Heart right ventricle (tissue), 16 donors: Measurements from ENCODE around the gene PIK3R6. TPM values are rescaled to one million over a fixed set of nuclear protein-coding genes. Genes with fewer than 3 reads are reported as not detected.

ENCODE experiments used
- ATAC-seq, 8 donors: fragments of 200-7000 bp; cut with Tn5 transposase; one replicate each; pipeline ENCODE4 v1.9.1; 2020; ENCODE audit warnings: mild to moderate bottlenecking in 8 of 8, moderate library complexity in 8 of 8, moderate number of reproducible peaks in 1 of 8
- DNase-seq, 2 donors: peaks; one replicate each; pipeline ENCODE4 v3.0.0-alpha.2; 2020
- H3K27ac ChIP-seq, 10 donors: fragments of 200-600 bp; sonication (generic) in 2 of 10; one replicate each; pipeline versions ENCODE4 v1.5.0 to v1.8.0; 2020 to 2022; ENCODE audit warnings: mild to moderate bottlenecking in 3 of 10
- H3K27me3 ChIP-seq, 7 donors: fragments of 200-600 bp; one replicate each; pipeline ENCODE4 v1.8.0; 2021 to 2022; ENCODE audit warnings: mild to moderate bottlenecking in 2 of 7
- H3K36me3 ChIP-seq, 9 donors: fragments of 200-600 bp; sonication (generic) in 1 of 9; one replicate each; pipeline versions ENCODE4 v1.5.0 to v1.8.0; 2020 to 2022; ENCODE audit warnings: mild to moderate bottlenecking in 2 of 9
- H3K4me1 ChIP-seq, 9 donors: fragments of 200-600 bp; sonication (generic) in 1 of 9; one replicate each; pipeline versions ENCODE4 v1.5.0 to v1.8.0; 2020 to 2022; ENCODE audit warnings: mild to moderate bottlenecking in 4 of 9
- H3K4me3 ChIP-seq, 10 donors: fragments of 200-600 bp; sonication (generic) in 2 of 10; one replicate each; pipeline versions ENCODE4 v1.5.0 to v1.8.0; 2020 to 2022; ENCODE audit warnings: mild to moderate bottlenecking in 7 of 10, moderate library complexity in 2 of 10
- H3K9me3 ChIP-seq, 11 donors: fragments of 200-600 bp in 10 of 11; sonication (generic) in 2 of 11; one replicate each; pipeline versions ENCODE4 v1.5.0 to v1.8.0; 2013 to 2022; ENCODE audit warnings: mild to moderate bottlenecking in 2 of 11, control low read depth in 1 of 11, moderate library complexity in 1 of 11
- CTCF ChIP-seq, 9 donors: fragments of 200-600 bp; sonication (generic) in 2 of 9; IDR thresholded peaks; one replicate each; pipeline versions ENCODE4 v1.5.0 to v1.8.0; 2021 to 2022; ENCODE audit warnings: antibody characterized with exemption in 9 of 9, mild to moderate bottlenecking in 5 of 9, moderate library complexity in 1 of 9
- WGBS, 2 donors: extraction: QIAGEN DNeasy Blood & Tissue Kit; methylation state at CpG; one replicate each; pipeline ENCODE4 v1.1.7; 2013; ENCODE audit warnings: inconsistent platforms in 1 of 2; 5-methylcytosine and 5-hydroxymethylcytosine counted together
- intact Hi-C, 10 donors: fragments of 100-400 bp; cut with DNase I; formaldehyde crosslinking; loops; one replicate each; pipeline versions ENCODE4 v1.11.1 to v1.14.2; 2022
- polyA plus RNA-seq, 2 donors: library from polyadenylated mRNA; stranded (reverse); fragments of 200-250 nt; gene quantifications; one replicate each; pipeline ENCODE4 v1.2.3, GENCODE V29; 2013
- total RNA-seq, 10 donors: library from RNA; stranded (reverse); fragmentation: NEBNext Ultra II Directional in 3 of 10; extraction: Animal tissue kit (Norgen Biotek cat#: 25700) in 3 of 10; gene quantifications; one replicate each; pipeline versions ENCODE4 v1.2.1 to v1.2.4, GENCODE V29; 2021 to 2023
- donor health status: Arrhythmogenic right ventricular cardiomyopathy.
- donor health status: ischemic (EF 13 %, LVEDD 7.1; RV severe dilation, severe dysfunction).
- donor health status: healthy with polysubstance abuse.
- donor health status: DM: no; HTN: yes; CAD: no.
- donor health status: DM: no; HTN: no; CAD: no.
- donor health status: ischemic (EF 25% LVEDD 6.9; RV normal size, moderate dysfunction).
- donor health status: ischemic (EF 25% LVEDD 5.7; RV mildly dilated, moderate dysfunction).
- donor health status: healthy.
- donor health status: DM: yes; HTN: yes; CAD: no.
- donor health status: Ischemic cardiomyopathy.
- donor health status: ischemic (EF 35%, LVEDD 5.7; RV mildly dilated, moderate dysfunction).
- donor health status: nonischemic (EF 11% LVEDD 7.7; RV severe dilation, severe dysfunction).
- donor health status: DM: yes; HTN: yes; CAD: no.
- donor health status: PGD.
- donor health status: ischemic (EF 29% LVEDD 5.4; RV normal size, mild dysfunction).
- donor health status: nonischemic (EF 23%, LVEDD 6.1; RV moderate dilation, normal function).

Gene PIK3R6
- total and polyA plus RNA-seq, 12 donors: 0.32 to 3.4 (median 1.0) TPM

- H3K27me3 ChIP-seq: peaks cover 0 to 20% (median 3%) of the 10 kb centered on the region in 7 donors
- DNase-seq (no peak), ATAC-seq (no peak)
- peaks cover 3 to 59% (median 12%) of the 10 kb centered on the region in 9 donors for H3K4me1 ChIP-seq
- intact Hi-C loops: no loop called here
- H3K4me3 ChIP-seq: no peak overlapping the region
- WGBS, 2 donors: 85 to 86% methylated on average over 13 of the region's 13 CpGs
- H3K36me3 ChIP-seq: no peaks in the 10 kb centered on the region
- no peak for TF ChIP-seq CTCF (IDR thresholded peaks at IDR 0.05)
- no peak overlapping the region for H3K27ac ChIP-seq
- H3K9me3 ChIP-seq: no peaks in the 10 kb centered on the region
Observed at GRCh38 chr17:8870406-8871040, 3.0 kb upstream of the PIK3R6 start.

GRCh38 chr17:8869114-8869815, 1.8 kb upstream of the PIK3R6 start:
- Histone ChIP-seq H3K4me3 (no peak overlapping the region), H3K9me3 (no peaks in the 10 kb centered on the region), H3K4me1 (peaks cover 3 to 63% (median 12%) of the 10 kb centered on the region in 9 donors), H3K36me3 (no peaks in the 10 kb centered on the region), H3K27me3 (peaks cover 0 to 14% (median 0%) of the 10 kb centered on the region in 7 donors), H3K27ac (peak overlapping the region in 1 of 10 donors; percentile 24)
- DNase-seq (no peak), ATAC-seq (no peak)
- 54% methylated on average over 11 of the region's 11 CpGs for WGBS, 2 donors
- TF ChIP-seq CTCF (IDR thresholded peaks at IDR 0.05): no peak
- intact Hi-C loops: no loop called here

- Histone ChIP-seq H3K4me3 (no peak overlapping the region), H3K27me3 (peaks cover 0 to 7% (median 0%) of the 10 kb centered on the region in 7 donors), H3K9me3 (no peaks in the 10 kb centered on the region), H3K36me3 (no peaks in the 10 kb centered on the region), H3K4me1 (peaks cover 2 to 57% (median 12%) of the 10 kb centered on the region in 9 donors), H3K27ac (peak overlapping the region in 1 of 10 donors; percentile 24)
- no peak for ATAC-seq
- TF ChIP-seq CTCF (IDR thresholded peaks at IDR 0.05): no peak
- no peak for DNase-seq
- intact Hi-C loops: no loop called here
- WGBS, 2 donors: 89% methylated on average over 4 of the region's 4 CpGs
Observed at GRCh38 chr17:8868529-8868951, 1.1 kb upstream of the PIK3R6 start.

- Histone ChIP-seq H3K4me3 (no peak overlapping the region), H3K27ac (peak overlapping the region in 1 of 10 donors; percentile 84), H3K9me3 (no peaks in the 10 kb centered on the region), H3K27me3 (peaks cover 0 to 3% (median 0%) of the 10 kb centered on the region in 7 donors), H3K4me1 (peaks cover 0 to 52% (median 10%) of the 10 kb centered on the region in 9 donors), H3K36me3 (no peaks in the 10 kb centered on the region)
- no peak for ATAC-seq
- intact Hi-C loops: no loop called here
- WGBS, 2 donors: 92 to 97% methylated on average over 1 of the region's 1 CpG
- no peak for TF ChIP-seq CTCF (IDR thresholded peaks at IDR 0.05)
- DNase-seq: no peak
Observed at GRCh38 chr17:8868092-8868491, 618 bp upstream of the PIK3R6 start.
